A549 (cell line): ENCODE results near the gene MICOS13. TPM values are rescaled to one million over a fixed set of nuclear protein-coding genes. Genes with fewer than 3 reads are reported as not detected.

Source experiments
- ATAC-seq, 2 experiments: fragments of 200-7000 bp in 1 of 2; fragments of >200 bp in 1 of 2; cut with Nextera tagmentation in 1 of 2; cut with Tn5 transposase in 1 of 2; 3 replicates each; pipeline versions ENCODE4 v1.8.0 to v1.9.1; 2018 to 2020; ENCODE audit warnings: mild to moderate bottlenecking in 1 of 2, moderate library complexity in 1 of 2
- CTCF ChIA-PET: fragments of 300-600 bp; sonication (Branson Sonifier 250); formaldehyde crosslinking; extraction: SDS; loops from one replicate; lab custom pipeline; 2021; ENCODE audit warnings: antibody characterized with exemption, inconsistent platforms; lab: Yijun Ruan, JAX
- POLR2A ChIA-PET: fragments of 350-600 bp; formaldehyde crosslinking; extraction: SDS; loops from one replicate; lab custom pipeline; 2021; ENCODE audit warnings: antibody characterized with exemption, inconsistent platforms; lab: Yijun Ruan, JAX
- DNase-seq, 2 experiments: peaks; one replicate each; pipeline versions ENCODE4 v3.0.0 to v3.0.0-alpha.2; 2011 to 2016; ENCODE audit warnings: low read depth in 1 of 2, low spot score in 1 of 2
- FAIRE-seq: peaks from 2 replicates; lab custom pipeline; 2011; peaks lifted over from hg19 to GRCh38; lab: Jason Lieb, UNC
- H3K27ac ChIP-seq, 2 experiments: fragments of >200 bp; sonication (Bioruptor Twin); formaldehyde crosslinking; 3 replicates each; pipeline ENCODE4 v1.5.1; 2016 to 2017
- H3K4me1 ChIP-seq: fragments of >200 bp; sonication (Bioruptor Twin); formaldehyde crosslinking; 3 replicates; pipeline ENCODE4 v1.6.1; 2016
- H3K4me2 ChIP-seq: fragments of >200 bp; sonication (Bioruptor Twin); formaldehyde crosslinking; 3 replicates; pipeline ENCODE4 v1.6.1; 2016
- H3K4me3 ChIP-seq: fragments of >200 bp; sonication (Bioruptor Twin); formaldehyde crosslinking; 3 replicates; pipeline ENCODE4 v1.5.1; 2016
- H3K9me3 ChIP-seq: fragments of >200 bp; sonication (Bioruptor Twin); formaldehyde crosslinking; 3 replicates; pipeline ENCODE4 v1.6.1; 2016
- ATOH8 ChIP-seq: fragments of 250-450 bp; sonication (Bioruptor Pico); IDR thresholded peaks from 2 replicates; pipeline ENCODE4 v1.5.0; 2020; ENCODE audit warnings: low read depth, mild to moderate bottlenecking, moderate library complexity
- BHLHE40 ChIP-seq: IDR thresholded peaks from 2 replicates; pipeline ENCODE4 v1.6.1; 2012; ENCODE audit warnings: low read depth, low read length, inconsistent platforms
- CBX2 ChIP-seq: fragments of 200-600 bp; sonication (generic); IDR thresholded peaks from 2 replicates; pipeline ENCODE4 v1.6.1; 2016; ENCODE audit warnings: low read depth, mild to moderate bottlenecking, borderline replicate concordance
- CBX8 ChIP-seq: fragments of 200-600 bp; sonication (generic); IDR thresholded peaks from 2 replicates; pipeline ENCODE4 v1.6.1; 2016
- CEBPB ChIP-seq, 2 experiments: fragments of >200 bp in 1 of 2; sonication (Bioruptor Twin) in 1 of 2; formaldehyde crosslinking in 1 of 2; IDR thresholded peaks; 2 replicates each; pipeline ENCODE4 v1.6.1; 2012 to 2016
- CHD4 ChIP-seq: fragments of 200-600 bp; sonication (generic); IDR thresholded peaks from 2 replicates; pipeline ENCODE4 v1.6.1; 2016; ENCODE audit warnings: antibody characterized with exemption, mild to moderate bottlenecking, borderline replicate concordance
- CTCF ChIP-seq: fragments of >200 bp; sonication (Bioruptor Twin); formaldehyde crosslinking; IDR thresholded peaks from 3 replicates; pipeline ENCODE4 v1.5.1; 2016
- EHF ChIP-seq: fragments of 250-450 bp; sonication (Bioruptor Pico); IDR thresholded peaks from 2 replicates; pipeline ENCODE4 v1.5.0; 2020; ENCODE audit warnings: mild to moderate bottlenecking
- FOXS1 ChIP-seq: fragments of 250-450 bp; sonication (Bioruptor Pico); IDR thresholded peaks from 2 replicates; pipeline ENCODE4 v1.5.0; 2020; ENCODE audit warnings: mild to moderate bottlenecking, moderate library complexity
- HES2 ChIP-seq: fragments of >200 bp; sonication (Bioruptor Twin); formaldehyde crosslinking; IDR thresholded peaks from 2 replicates; pipeline ENCODE4 v1.6.1; 2016
- HMGXB4 ChIP-seq: fragments of 250-450 bp; sonication (Bioruptor Pico); IDR thresholded peaks from 2 replicates; pipeline ENCODE4 v1.5.0; 2021; ENCODE audit warnings: mild to moderate bottlenecking, moderate library complexity, borderline replicate concordance
- JUN ChIP-seq, 2 experiments: fragments of >200 bp; sonication (Bioruptor Twin); formaldehyde crosslinking; IDR thresholded peaks; 2 replicates in 1 of 2; 3 replicates in 1 of 2; pipeline ENCODE4 v1.6.1; 2016 to 2017
- MAFK ChIP-seq: fragments of 450-650 bp; IDR thresholded peaks from 2 replicates; pipeline ENCODE4 v1.6.1; 2014; ENCODE audit not compliant: partially characterized antibody
- MAX ChIP-seq: IDR thresholded peaks from 2 replicates; pipeline ENCODE4 v1.6.1; 2012
- MAZ ChIP-seq: fragments of 150-350 bp; IDR thresholded peaks from 2 replicates; pipeline ENCODE4 v1.6.1; 2014; ENCODE audit warnings: antibody characterized with exemption, low read depth, low read length, borderline replicate concordance
- MYC ChIP-seq: IDR thresholded peaks from 2 replicates; pipeline ENCODE4 v1.6.1; 2012; ENCODE audit warnings: mild to moderate bottlenecking, inconsistent platforms, low read length, improper control_type of control experiment, borderline replicate concordance
- NPAS2 ChIP-seq: fragments of 250-450 bp; sonication (Bioruptor Pico); IDR thresholded peaks from 2 replicates; pipeline ENCODE4 v1.8.0; 2022; ENCODE audit warnings: mild to moderate bottlenecking, moderate library complexity, borderline replicate concordance
- NR3C1 ChIP-seq: fragments of >200 bp; sonication (Bioruptor Twin); formaldehyde crosslinking; IDR thresholded peaks from 3 replicates; pipeline ENCODE4 v1.6.1; 2017
- RAD21 ChIP-seq, 2 experiments: fragments of >200 bp in 1 of 2; sonication (Bioruptor Twin) in 1 of 2; formaldehyde crosslinking in 1 of 2; IDR thresholded peaks in 1 of 2; conservative IDR thresholded peaks in 1 of 2; 2 replicates in 1 of 2; 3 replicates in 1 of 2; pipeline ENCODE4 v1.6.1; 2012 to 2018; ENCODE audit warnings: inconsistent platforms in 1 of 2
- RCOR1 ChIP-seq: fragments of 150-350 bp; IDR thresholded peaks from 2 replicates; pipeline ENCODE4 v1.6.1; 2014; ENCODE audit warnings: antibody characterized with exemption, low read length, low read depth
- SMC3 ChIP-seq: fragments of >200 bp; sonication (Bioruptor Twin); formaldehyde crosslinking; IDR thresholded peaks from 3 replicates; pipeline ENCODE4 v1.6.1; 2018; ENCODE audit warnings: inconsistent platforms
- TP53 ChIP-seq: fragments of 250-450 bp; sonication (Bioruptor Pico); IDR thresholded peaks from 2 replicates; pipeline ENCODE4 v1.5.0; 2021; ENCODE audit warnings: mild to moderate bottlenecking, moderate library complexity
- USF2 ChIP-seq: fragments of 450-650 bp; IDR thresholded peaks from 2 replicates; pipeline ENCODE4 v1.6.1; 2014; ENCODE audit warnings: antibody characterized with exemption
- ZNF302 ChIP-seq: fragments of 250-450 bp; sonication (Bioruptor Pico); IDR thresholded peaks from 2 replicates; pipeline ENCODE4 v1.9.0; 2021; ENCODE audit warnings: inconsistent platforms, mild to moderate bottlenecking, moderate library complexity
- ZSCAN20 ChIP-seq: fragments of 250-450 bp; sonication (Bioruptor Pico); IDR thresholded peaks from 2 replicates; pipeline ENCODE4 v1.8.0; 2022; ENCODE audit warnings: mild to moderate bottlenecking, moderate library complexity
- WGBS: methylation state at CpG from one replicate; pipeline ENCODE4 v1.1.6; 2017; ENCODE audit errors: missing lambda C conversion rate; 5-methylcytosine and 5-hydroxymethylcytosine counted together
- polyA plus RNA-seq, 4 experiments: library from polyadenylated mRNA; depleted of rRNA in 3 of 4; stranded (reverse); fragments of >200 nt; fragmentation: RNase III in 1 of 4; extraction: RNeasy Plus Mini Kit Qiagen cat#74134 plus additional on column Dnase treatment in 1 of 4; gene quantifications; 2 replicates in 3 of 4; 3 replicates in 1 of 4; pipeline ENCODE4 v1.2.3, GENCODE V29; 2011 to 2017

MICOS13 gene
- polyA plus RNA-seq, 2 of the 4 experiments (the other 2 are of a cell fraction), result 20.5 to 48.8 TPM

GRCh38 chr19:5632657-5633056 is 47.7 kb downstream of the MICOS13 start:
- CTCF ChIA-PET, result no interaction called here
- no peaks in the 10 kb centered on the region for H3K9me3 ChIP-seq
- H3K4me2 ChIP-seq, result no peak overlapping the region
- peaks cover 9% of the 10 kb centered on the region; the same call in 2 of the 3 replicates for H3K4me1 ChIP-seq
- no peak overlapping the region for H3K4me3 ChIP-seq
- H3K27ac ChIP-seq, result no peak overlapping the region
- POLR2A ChIA-PET, result interaction anchor here (1.2 kb wide), 1 partner anchor 10 kb away, joined by 6 read pairs; the partner anchor contains the start of genes SAFB and SAFB2
- WGBS, result 79% methylated on average over 5 of the region's 5 CpGs
- TF ChIP-seq TP53 (CRISPR knock-in tag), result no peak
- no peak for TF ChIP-seq NR3C1
- no peak for TF ChIP-seq BHLHE40
- no peak for TF ChIP-seq USF2
- TF ChIP-seq MAFK, result no peak
- TF ChIP-seq ZNF302, result no peak
- no peak for TF ChIP-seq ATOH8
- no peak for TF ChIP-seq MYC
- no peak for TF ChIP-seq EHF (CRISPR knock-in tag)
- no peak for TF ChIP-seq JUN (IDR thresholded peaks at IDR 0.05)
- FAIRE-seq, result no peak
- ATAC-seq, result no peak
- DNase-seq, result no peak

GRCh38 chr19:5632241-5632612 is 48.1 kb downstream of the MICOS13 start:
- Histone ChIP-seq H3K4me3 (no peak overlapping the region), H3K27ac (no peak overlapping the region), H3K9me3 (no peaks in the 10 kb centered on the region), H3K4me2 (no peak overlapping the region), H3K4me1 (peaks cover 9% of the 10 kb centered on the region; the same call in 2 of the 3 replicates)
- WGBS, result 90% methylated on average over 4 of the region's 4 CpGs
- ChIA-PET POLR2A (no interaction called here), CTCF (no interaction called here)
- no peak for DNase-seq
- no peak for FAIRE-seq
- ATAC-seq, result no peak
- no peak for TF ChIP-seq MAFK
- TF ChIP-seq ZSCAN20 (CRISPR knock-in tag), result no peak
- TF ChIP-seq MAX, result no peak
- TF ChIP-seq CEBPB (IDR thresholded peaks at IDR 0.05), result no peak
- no peak for TF ChIP-seq TP53 (CRISPR knock-in tag)
- no peak for TF ChIP-seq FOXS1 (CRISPR knock-in tag)
- TF ChIP-seq EHF (CRISPR knock-in tag), result no peak
- TF ChIP-seq CHD4, result no peak
- no peak for TF ChIP-seq CTCF
- TF ChIP-seq MAZ, result no peak
- TF ChIP-seq NPAS2 (CRISPR knock-in tag), result no peak
- no peak for TF ChIP-seq RCOR1
- TF ChIP-seq SMC3, result no peak
- TF ChIP-seq RAD21 (conservative IDR thresholded peaks at IDR 0.05 in 1 of 2, IDR thresholded peaks at IDR 0.05 in 1 of 2), result no peak
- TF ChIP-seq CBX8, result no peak
- no peak for TF ChIP-seq HES2
- TF ChIP-seq CBX2, result no peak
- TF ChIP-seq HMGXB4 (CRISPR knock-in tag), result no peak
